Measurements from ENCODE around the gene EXOC3. TPM values are rescaled to one million over a fixed set of nuclear protein-coding genes. Genes with fewer than 3 reads are reported as not detected.
"Not testable (repeated sequence)": the region's sequence is repeated elsewhere in the genome, so short reads cannot be mapped to it uniquely, and the experiment has no call there.

EXOC3 gene
- total RNA-seq, 1 experiment from 2014 or later, result 63.8 TPM

GRCh38 chr5:411728-412127 is 31.2 kb upstream of the EXOC3 start:
- no peaks in the 10 kb centered on the region for H3K36me3 Mint-ChIP-seq (ENCODE audit: insufficient read depth, unreplicated experiment)
- no peak overlapping the region for H3K4me3 Mint-ChIP-seq (ENCODE audit: low read depth, unreplicated experiment)
- H3K9me3 Mint-ChIP-seq (ENCODE audit: low read depth, unreplicated experiment), result no peaks in the 10 kb centered on the region
- CTCF ChIA-PET, result no interaction called here
- intact Hi-C loops (cut with micrococcal nuclease; ENCODE audit: unreplicated experiment), result no loop called here
- no peak for DNase-seq
- TF ChIP-seq CTCF (IDR thresholded peaks at IDR 0.05; ENCODE audit: unreplicated experiment), result no peak
- H3K27me3 Mint-ChIP-seq (ENCODE audit: unreplicated experiment), result peaks cover under 1% of the 10 kb centered on the region
- peaks cover 8% of the 10 kb centered on the region for H3K4me1 Mint-ChIP-seq (ENCODE audit: low read depth, unreplicated experiment)
- no peak overlapping the region for H3K27ac Mint-ChIP-seq (ENCODE audit: unreplicated experiment)
- no TSS peak for BruUV-seq (replicated peaks)

DNA sequence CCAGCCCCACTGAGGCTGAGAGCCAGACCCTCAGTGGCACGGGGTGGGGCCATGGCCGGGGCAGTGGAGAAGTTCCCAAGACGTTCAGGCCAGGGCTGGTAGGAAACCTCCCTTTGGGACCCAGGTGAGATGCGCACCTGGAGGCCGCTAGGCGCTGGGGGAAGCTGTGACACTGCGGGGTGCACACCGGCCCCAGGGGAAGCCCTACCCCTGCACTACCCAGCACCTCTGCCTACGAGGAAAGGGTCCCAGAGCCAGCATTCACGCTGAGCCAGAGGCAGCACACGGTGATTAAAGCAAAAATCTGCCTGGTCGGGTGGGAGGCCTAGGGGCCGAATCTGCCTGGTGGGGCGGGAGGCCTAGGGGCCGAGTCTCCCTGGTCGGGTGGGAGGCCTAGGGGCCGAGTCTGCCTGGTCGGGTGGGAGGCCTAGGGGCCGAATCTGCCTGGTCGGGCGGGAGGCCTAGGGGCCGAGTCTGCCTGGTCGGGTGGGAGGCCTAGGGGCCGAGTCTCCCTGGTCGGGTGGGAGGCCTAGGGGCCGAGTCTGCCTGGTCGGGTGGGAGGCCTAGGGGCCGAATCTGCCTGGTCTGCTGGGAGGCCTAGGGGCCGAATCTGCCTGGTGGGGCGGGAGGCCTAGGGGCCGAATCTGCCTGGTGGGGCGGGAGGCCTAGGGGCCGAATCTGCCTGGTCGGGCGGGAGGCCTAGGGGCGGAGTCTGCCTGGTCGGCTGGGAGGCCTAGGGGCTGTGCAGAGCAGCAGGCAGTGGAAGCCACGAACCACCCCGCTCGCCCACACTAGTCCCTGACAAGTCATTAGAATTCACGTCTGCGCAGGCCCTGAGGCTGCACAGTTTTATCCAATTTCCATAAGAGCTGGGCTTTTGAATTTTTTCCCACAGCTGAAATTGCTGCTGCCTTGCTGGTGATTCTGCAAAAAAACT is 27.7 kb upstream of the EXOC3 start:
- DNase-seq; intact Hi-C loops (cut with micrococcal nuclease; ENCODE audit: unreplicated experiment); H3K4me3 Mint-ChIP-seq (ENCODE audit: low read depth, unreplicated experiment); BruUV-seq (replicated peaks); H3K4me1 Mint-ChIP-seq (ENCODE audit: low read depth, unreplicated experiment); CTCF ChIA-PET; H3K27ac Mint-ChIP-seq (ENCODE audit: unreplicated experiment); H3K27me3 Mint-ChIP-seq (ENCODE audit: unreplicated experiment); H3K36me3 Mint-ChIP-seq (ENCODE audit: insufficient read depth, unreplicated experiment); H3K9me3 Mint-ChIP-seq (ENCODE audit: low read depth, unreplicated experiment): not testable (repeated sequence)

DNA sequence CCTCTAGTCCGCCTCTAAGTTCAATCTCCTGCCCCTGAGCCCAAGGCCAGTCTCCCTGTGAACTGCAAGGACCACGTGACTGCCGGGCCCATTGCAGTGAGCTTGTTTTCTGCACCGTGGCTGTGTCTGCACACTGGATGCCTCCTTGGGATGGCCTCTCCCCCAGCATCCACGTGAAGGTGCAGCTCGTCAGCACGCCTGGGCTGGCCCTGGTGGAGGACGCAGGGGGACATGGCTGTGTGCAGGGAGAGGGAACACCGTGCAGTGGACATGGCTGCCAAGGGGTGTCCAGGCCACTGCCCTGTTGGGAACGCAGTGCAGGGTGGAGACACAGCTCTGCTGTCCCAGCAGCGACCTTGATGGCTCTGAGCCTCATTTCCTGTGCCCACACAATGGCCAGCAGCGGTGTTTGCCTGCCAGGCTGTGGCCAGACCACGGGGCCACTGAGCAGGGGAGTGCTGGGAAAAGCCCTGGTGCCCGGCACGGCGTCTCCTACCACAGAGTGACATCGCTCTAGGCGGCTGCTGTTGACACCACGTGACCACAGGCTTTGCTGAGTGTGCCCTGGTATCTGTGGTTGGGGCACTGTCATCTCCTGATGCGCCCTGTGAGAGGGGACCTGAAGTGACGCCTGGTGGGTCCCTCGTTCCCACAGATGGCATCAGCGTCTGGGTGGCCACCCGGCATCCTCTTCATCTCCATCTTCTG is 26.9 kb upstream of the EXOC3 start:
- Mint-ChIP-seq H3K36me3 (ENCODE audit: insufficient read depth, unreplicated experiment) (no peaks in the 10 kb centered on the region), H3K9me3 (ENCODE audit: low read depth, unreplicated experiment) (no peaks in the 10 kb centered on the region), H3K4me1 (ENCODE audit: low read depth, unreplicated experiment) (peaks cover 4% of the 10 kb centered on the region), H3K27ac (ENCODE audit: unreplicated experiment) (no peak overlapping the region), H3K4me3 (ENCODE audit: low read depth, unreplicated experiment) (no peak overlapping the region), H3K27me3 (ENCODE audit: unreplicated experiment) (no peaks in the 10 kb centered on the region)
- no TSS peak for BruUV-seq (replicated peaks)
- intact Hi-C loops (cut with micrococcal nuclease; ENCODE audit: unreplicated experiment), result no loop called here
- no peak for DNase-seq
- no peak for TF ChIP-seq CTCF (IDR thresholded peaks at IDR 0.05; ENCODE audit: unreplicated experiment)
- CTCF ChIA-PET, result interaction anchor here (0.6 kb wide), 1 partner anchor 19 kb away, joined by 3 read pairs; no protein-coding TSS in a partner anchor

DNA sequence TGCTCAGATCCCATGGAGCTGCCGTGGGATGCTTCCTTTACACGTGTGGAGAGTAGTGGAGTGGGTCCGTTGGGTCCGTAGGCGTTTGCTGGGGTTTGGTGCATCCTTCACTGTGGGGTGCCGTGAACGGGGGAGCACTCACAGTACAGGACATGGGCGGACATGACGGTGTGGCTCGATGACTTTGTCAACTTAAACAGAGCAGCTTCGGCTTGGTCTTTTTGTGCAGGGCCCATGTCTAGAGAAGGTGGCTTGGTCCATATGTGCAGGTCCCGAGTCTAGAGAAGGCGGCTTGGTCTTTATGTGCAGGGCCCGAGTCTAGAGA is 26.4 kb upstream of the EXOC3 start:
- no peak overlapping the region for H3K27ac Mint-ChIP-seq (ENCODE audit: unreplicated experiment)
- no peaks in the 10 kb centered on the region for H3K36me3 Mint-ChIP-seq (ENCODE audit: insufficient read depth, unreplicated experiment)
- intact Hi-C loops (cut with micrococcal nuclease; ENCODE audit: unreplicated experiment), result no loop called here
- no peaks in the 10 kb centered on the region for H3K27me3 Mint-ChIP-seq (ENCODE audit: unreplicated experiment)
- H3K4me1 Mint-ChIP-seq (ENCODE audit: low read depth, unreplicated experiment), result no peaks in the 10 kb centered on the region
- no peak for DNase-seq
- H3K9me3 Mint-ChIP-seq (ENCODE audit: low read depth, unreplicated experiment), result no peaks in the 10 kb centered on the region
- BruUV-seq (replicated peaks), result no TSS peak
- CTCF ChIA-PET, result interaction anchor here (0.6 kb wide), 1 partner anchor 19 kb away, joined by 3 read pairs; no protein-coding TSS in a partner anchor
- no peak overlapping the region for H3K4me3 Mint-ChIP-seq (ENCODE audit: low read depth, unreplicated experiment)
- TF ChIP-seq CTCF (IDR thresholded peaks at IDR 0.05; ENCODE audit: unreplicated experiment), result no peak
